PC-3 (cell line): ENCODE measurements around the gene ZNF628.

Source experiments
- EZH2 ChIP-seq: fragments of 300-600 bp; sonication (generic); IDR thresholded peaks from one replicate; pipeline ENCODE4 v1.6.1; 2017; ENCODE audit warnings: antibody characterized with exemption, mild to moderate bottlenecking, low read length; ENCODE audit not compliant: unreplicated experiment
- EZH2phosphoT487 ChIP-seq: fragments of 300-600 bp; sonication (generic); IDR thresholded peaks from 2 replicates; pipeline ENCODE4 v1.6.1; 2018; ENCODE audit warnings: mild to moderate bottlenecking, antibody characterized with exemption, low read length, borderline replicate concordance
- TF ChIP-seq, protein P1 (sequence below): fragments of 300-600 bp; sonication (generic); conservative IDR thresholded peaks from 2 replicates; pipeline ENCODE4 v1.5.1; 2017; ENCODE audit warnings: antibody characterized with exemption, low read depth, mild to moderate bottlenecking, low read length

DNA sequence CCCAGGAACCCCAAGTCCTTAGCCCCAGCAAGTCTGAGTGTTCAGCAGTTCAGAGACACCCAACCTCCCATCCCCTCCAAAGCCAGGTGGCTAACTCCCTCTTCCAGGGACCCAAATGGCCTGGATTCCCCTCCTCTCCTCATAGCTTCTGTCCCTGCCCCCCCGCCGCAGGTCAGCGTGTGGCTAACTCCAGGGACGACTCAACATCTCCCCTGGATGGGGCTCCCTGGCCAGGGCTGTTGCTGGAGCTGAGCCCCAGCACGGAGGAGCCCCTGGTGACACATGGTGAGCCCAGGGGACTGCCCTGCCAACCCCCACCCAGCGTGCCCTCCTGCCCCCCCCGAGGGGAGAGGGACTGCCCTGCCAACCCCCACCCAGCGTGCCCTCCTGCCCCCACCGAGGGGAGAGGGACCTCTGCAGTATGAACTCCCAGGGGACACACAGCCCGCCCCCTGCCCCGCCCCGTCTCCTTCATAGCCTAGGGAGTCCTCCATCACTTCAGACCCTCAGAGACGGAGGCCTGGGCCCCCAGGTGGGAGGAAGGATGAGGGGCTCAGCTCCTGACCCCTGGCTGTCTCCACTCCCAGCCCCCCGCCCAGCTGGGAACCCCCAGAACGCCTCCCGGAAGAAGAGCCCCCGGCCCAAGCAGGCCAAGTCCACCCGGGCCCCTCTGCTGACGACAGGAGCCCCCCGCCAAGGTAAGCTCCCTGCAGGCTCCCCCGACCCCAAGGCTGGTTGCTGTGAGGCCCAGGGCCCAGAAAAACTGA lies 13.5 kb downstream of the ZNF628 start:
- TF ChIP-seq, protein P1, sequence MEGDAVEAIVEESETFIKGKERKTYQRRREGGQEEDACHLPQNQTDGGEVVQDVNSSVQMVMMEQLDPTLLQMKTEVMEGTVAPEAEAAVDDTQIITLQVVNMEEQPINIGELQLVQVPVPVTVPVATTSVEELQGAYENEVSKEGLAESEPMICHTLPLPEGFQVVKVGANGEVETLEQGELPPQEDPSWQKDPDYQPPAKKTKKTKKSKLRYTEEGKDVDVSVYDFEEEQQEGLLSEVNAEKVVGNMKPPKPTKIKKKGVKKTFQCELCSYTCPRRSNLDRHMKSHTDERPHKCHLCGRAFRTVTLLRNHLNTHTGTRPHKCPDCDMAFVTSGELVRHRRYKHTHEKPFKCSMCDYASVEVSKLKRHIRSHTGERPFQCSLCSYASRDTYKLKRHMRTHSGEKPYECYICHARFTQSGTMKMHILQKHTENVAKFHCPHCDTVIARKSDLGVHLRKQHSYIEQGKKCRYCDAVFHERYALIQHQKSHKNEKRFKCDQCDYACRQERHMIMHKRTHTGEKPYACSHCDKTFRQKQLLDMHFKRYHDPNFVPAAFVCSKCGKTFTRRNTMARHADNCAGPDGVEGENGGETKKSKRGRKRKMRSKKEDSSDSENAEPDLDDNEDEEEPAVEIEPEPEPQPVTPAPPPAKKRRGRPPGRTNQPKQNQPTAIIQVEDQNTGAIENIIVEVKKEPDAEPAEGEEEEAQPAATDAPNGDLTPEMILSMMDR: no peak
- TF ChIP-seq EZH2: no peak
- no peak for TF ChIP-seq EZH2phosphoT487
